Ishikawa (cell line): ENCODE measurements around the gene ZNF662.

Source experiments
- CEBPB ChIP-seq: IDR thresholded peaks from 2 replicates; pipeline ENCODE4 v1.6.1; 2012
- CREB1 ChIP-seq: IDR thresholded peaks from 2 replicates; pipeline ENCODE4 v1.6.1; 2012; ENCODE audit warnings: low read depth
- EGR1 ChIP-seq: IDR thresholded peaks from 2 replicates; pipeline ENCODE4 v1.6.1; 2012
- EP300 ChIP-seq: IDR thresholded peaks from 2 replicates; pipeline ENCODE4 v1.6.1; 2012; ENCODE audit warnings: borderline replicate concordance
- FOXM1 ChIP-seq: IDR thresholded peaks from 2 replicates; pipeline ENCODE4 v1.6.1; 2012; ENCODE audit warnings: low read depth, borderline replicate concordance
- RAD21 ChIP-seq: IDR thresholded peaks from 2 replicates; pipeline ENCODE4 v1.6.1; 2012; ENCODE audit warnings: low read depth
- TAF1 ChIP-seq: IDR thresholded peaks from 2 replicates; pipeline ENCODE4 v1.6.1; 2012; ENCODE audit warnings: low read depth, mild to moderate bottlenecking
- TCF12 ChIP-seq: IDR thresholded peaks from 2 replicates; pipeline ENCODE4 v1.6.1; 2012; ENCODE audit warnings: low read depth
- TEAD4 ChIP-seq: IDR thresholded peaks from 2 replicates; pipeline ENCODE4 v1.6.1; 2012
- YY1 ChIP-seq: IDR thresholded peaks from 2 replicates; pipeline ENCODE4 v1.6.1; 2012; ENCODE audit warnings: low read depth
- TF ChIP-seq, protein P1 (sequence below): IDR thresholded peaks from 2 replicates; pipeline ENCODE4 v1.6.1; 2012; ENCODE audit warnings: low read depth, mild to moderate bottlenecking
- TF ChIP-seq, protein P2 (sequence below): IDR thresholded peaks from 2 replicates; pipeline ENCODE4 v1.6.1; 2012

- TF ChIP-seq YY1 (no peak), TEAD4 (no peak), TAF1 (no peak), EP300 (no peak), EGR1 (no peak), CREB1 (no peak), RAD21 (no peak), FOXM1 (no peak), CEBPB (no peak), TCF12 (no peak)
- TF ChIP-seq, protein P1, sequence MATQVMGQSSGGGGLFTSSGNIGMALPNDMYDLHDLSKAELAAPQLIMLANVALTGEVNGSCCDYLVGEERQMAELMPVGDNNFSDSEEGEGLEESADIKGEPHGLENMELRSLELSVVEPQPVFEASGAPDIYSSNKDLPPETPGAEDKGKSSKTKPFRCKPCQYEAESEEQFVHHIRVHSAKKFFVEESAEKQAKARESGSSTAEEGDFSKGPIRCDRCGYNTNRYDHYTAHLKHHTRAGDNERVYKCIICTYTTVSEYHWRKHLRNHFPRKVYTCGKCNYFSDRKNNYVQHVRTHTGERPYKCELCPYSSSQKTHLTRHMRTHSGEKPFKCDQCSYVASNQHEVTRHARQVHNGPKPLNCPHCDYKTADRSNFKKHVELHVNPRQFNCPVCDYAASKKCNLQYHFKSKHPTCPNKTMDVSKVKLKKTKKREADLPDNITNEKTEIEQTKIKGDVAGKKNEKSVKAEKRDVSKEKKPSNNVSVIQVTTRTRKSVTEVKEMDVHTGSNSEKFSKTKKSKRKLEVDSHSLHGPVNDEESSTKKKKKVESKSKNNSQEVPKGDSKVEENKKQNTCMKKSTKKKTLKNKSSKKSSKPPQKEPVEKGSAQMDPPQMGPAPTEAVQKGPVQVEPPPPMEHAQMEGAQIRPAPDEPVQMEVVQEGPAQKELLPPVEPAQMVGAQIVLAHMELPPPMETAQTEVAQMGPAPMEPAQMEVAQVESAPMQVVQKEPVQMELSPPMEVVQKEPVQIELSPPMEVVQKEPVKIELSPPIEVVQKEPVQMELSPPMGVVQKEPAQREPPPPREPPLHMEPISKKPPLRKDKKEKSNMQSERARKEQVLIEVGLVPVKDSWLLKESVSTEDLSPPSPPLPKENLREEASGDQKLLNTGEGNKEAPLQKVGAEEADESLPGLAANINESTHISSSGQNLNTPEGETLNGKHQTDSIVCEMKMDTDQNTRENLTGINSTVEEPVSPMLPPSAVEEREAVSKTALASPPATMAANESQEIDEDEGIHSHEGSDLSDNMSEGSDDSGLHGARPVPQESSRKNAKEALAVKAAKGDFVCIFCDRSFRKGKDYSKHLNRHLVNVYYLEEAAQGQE = no peak
- TF ChIP-seq, protein P2, sequence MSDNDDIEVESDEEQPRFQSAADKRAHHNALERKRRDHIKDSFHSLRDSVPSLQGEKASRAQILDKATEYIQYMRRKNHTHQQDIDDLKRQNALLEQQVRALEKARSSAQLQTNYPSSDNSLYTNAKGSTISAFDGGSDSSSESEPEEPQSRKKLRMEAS = no peak
These were observed 6.9 kb upstream of the ZNF662 start for GRCh38 chr3:42898896-42899675.
